T-helper 1 cell treated with Interleukin-12 subunit alpha and Interleukin-12 subunit beta and Interleukin-4 antibody, amounts not matched to agents 30 μg/mL and 1 μg/mL, for 36 hours (primary cell): ENCODE data around the gene UPF1.
A peak's percentile ranks its signal among the peaks of the same experiment; 100 is the strongest.
"Not testable (repeated sequence)": the region's sequence is repeated elsewhere in the genome, so short reads cannot be mapped to it uniquely, and the experiment has no call there.

Experiments
- H3K27ac Mint-ChIP-seq: one replicate; pipeline ENCODE4 v1.8.0; 2021; ENCODE audit warnings: mild to moderate bottlenecking, mixed read lengths
- H3K27me3 Mint-ChIP-seq: one replicate; pipeline ENCODE4 v1.8.0; 2021; ENCODE audit warnings: low read depth, mixed read lengths
- H3K36me3 Mint-ChIP-seq: one replicate; pipeline ENCODE4 v1.8.0; 2021; ENCODE audit warnings: low read depth, mixed read lengths
- H3K4me1 Mint-ChIP-seq: one replicate; pipeline ENCODE4 v1.8.0; 2021; ENCODE audit warnings: low read depth, mixed read lengths
- H3K4me3 Mint-ChIP-seq: one replicate; pipeline ENCODE4 v1.8.0; 2021; ENCODE audit warnings: mild to moderate bottlenecking, moderate library complexity, mixed read lengths
- H3K9me3 Mint-ChIP-seq: one replicate; pipeline ENCODE4 v1.8.0; 2021; ENCODE audit warnings: mixed read lengths

UPF1 gene

DNA sequence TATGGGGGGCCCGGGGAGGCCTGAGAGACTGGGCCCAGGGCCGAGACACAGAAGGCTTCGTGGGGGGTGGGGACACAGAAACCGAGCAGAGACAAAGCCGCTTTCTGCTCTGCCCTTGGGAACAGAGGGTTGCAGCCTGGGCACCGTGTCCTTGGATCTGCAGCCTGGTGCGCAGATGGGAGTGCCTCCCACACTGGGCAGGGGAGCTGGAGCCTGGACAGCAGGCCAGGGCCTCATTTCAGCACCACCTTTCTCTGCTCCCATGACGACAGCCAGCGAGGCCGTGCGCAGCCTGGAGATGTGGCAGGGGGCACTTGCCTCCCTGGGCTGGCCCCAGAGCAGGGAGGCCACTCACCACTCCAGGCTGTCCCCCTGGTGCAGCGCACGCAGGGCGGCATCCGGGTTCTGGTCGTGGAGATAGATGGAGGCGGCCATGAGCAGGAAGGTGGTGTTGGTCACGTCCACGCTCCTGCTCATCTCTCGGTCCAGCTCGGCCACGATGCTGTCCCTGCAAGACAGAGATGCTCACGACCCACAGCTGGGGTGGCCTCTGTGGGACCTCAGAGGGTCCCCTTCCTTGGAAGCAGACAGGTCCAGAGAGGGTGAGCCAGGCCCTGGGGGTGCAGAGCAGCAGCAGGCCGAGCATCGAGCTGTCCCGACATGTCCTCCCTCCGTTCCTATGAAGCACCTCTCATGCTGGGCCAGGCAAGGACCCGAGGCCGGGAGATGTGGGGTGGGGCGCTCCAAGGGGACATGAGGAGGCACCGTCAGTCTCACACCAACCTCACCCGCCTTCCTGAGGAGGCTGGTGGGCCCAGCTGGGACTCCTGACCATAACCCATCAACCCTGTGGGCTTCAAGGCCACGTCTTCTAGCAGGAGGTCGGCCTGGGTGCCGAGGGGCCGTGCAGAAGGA is 75.1 kb downstream of the UPF1 start:
- Mint-ChIP-seq H3K27ac (no peak overlapping the region), H3K36me3 (peaks cover 7% of the 10 kb centered on the region), H3K9me3 (no peaks in the 10 kb centered on the region), H3K4me1 (no peaks in the 10 kb centered on the region), H3K4me3 (no peak overlapping the region), H3K27me3 (no peaks in the 10 kb centered on the region)

GRCh38 chr19:18908917-18909619 is 77.3 kb downstream of the UPF1 start:
- Mint-ChIP-seq H3K4me1 (no peaks in the 10 kb centered on the region), H3K36me3 (peaks cover 16% of the 10 kb centered on the region), H3K27ac (no peak overlapping the region), H3K4me3 (no peak overlapping the region), H3K27me3 (no peaks in the 10 kb centered on the region), H3K9me3 (no peaks in the 10 kb centered on the region)

- Mint-ChIP-seq H3K4me3 (no peak overlapping the region), H3K27me3 (no peaks in the 10 kb centered on the region), H3K27ac (no peak overlapping the region), H3K9me3 (no peaks in the 10 kb centered on the region), H3K4me1 (peaks cover 1% of the 10 kb centered on the region), H3K36me3 (peaks cover 16% of the 10 kb centered on the region)
These were observed 78.3 kb downstream of the UPF1 start for GRCh38 chr19:18910010-18910409.

DNA sequence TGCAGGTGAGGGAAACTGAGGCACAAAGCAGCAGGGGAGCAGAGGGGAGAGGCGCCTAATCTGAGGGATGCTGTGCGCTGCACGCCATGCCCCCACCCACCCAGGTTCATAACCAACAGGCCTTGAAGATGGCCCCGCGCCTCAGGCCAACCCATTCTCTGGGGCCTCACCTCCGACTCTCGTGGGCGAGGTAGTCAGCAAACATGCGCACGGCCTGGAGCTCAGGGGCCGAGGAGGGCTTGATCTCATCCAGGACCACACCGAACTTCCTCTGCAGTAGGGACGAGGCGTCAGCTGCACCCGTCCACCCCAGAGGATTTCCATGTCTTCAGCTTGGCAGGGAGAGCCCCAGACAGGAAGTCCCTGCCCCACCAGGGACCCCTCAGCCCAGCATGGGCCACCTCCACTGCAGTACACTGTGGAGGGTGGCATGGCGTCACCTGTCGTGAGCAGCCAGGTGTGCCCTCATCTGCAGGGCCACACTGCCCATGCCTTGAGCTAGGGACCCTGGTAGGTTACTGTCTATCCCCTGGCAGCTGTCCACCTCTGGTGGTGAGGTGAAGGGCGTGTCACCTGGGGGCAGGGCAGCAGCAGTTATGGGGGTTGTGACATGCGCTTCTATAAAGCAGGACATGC is 79.2 kb downstream of the UPF1 start:
- Mint-ChIP-seq H3K27ac (no peak overlapping the region), H3K9me3 (no peaks in the 10 kb centered on the region), H3K4me1 (peaks cover 3% of the 10 kb centered on the region), H3K27me3 (no peaks in the 10 kb centered on the region), H3K4me3 (no peak overlapping the region), H3K36me3 (peaks cover 12% of the 10 kb centered on the region)

- no peak overlapping the region for H3K4me3 Mint-ChIP-seq
- H3K9me3 Mint-ChIP-seq = no peaks in the 10 kb centered on the region
- no peak overlapping the region for H3K27ac Mint-ChIP-seq
- peaks cover 17% of the 10 kb centered on the region for H3K36me3 Mint-ChIP-seq
- peaks cover 10% of the 10 kb centered on the region for H3K4me1 Mint-ChIP-seq
- no peaks in the 10 kb centered on the region for H3K27me3 Mint-ChIP-seq
These were observed 81.2 kb downstream of the UPF1 start for GRCh38 chr19:18912933-18913332.

DNA sequence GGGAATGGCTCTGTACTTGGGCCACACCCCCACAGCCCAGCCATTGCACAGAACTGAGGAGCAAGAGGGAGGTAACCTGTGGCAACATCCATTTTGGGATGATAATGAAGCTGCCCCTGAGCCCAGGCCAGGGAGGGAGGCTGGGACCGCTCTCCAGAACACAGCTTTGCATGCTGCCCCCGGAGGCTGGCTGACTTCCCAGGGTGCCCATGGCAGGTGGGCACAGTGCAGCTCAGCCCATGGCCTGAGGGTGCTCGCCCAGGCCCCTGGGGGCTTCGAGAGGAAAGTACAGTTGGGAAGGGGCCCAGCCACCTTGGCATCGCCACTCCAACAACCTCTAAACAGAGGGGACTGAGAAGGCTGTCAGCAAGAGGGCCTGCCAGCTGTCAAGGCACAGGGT is 81.7 kb downstream of the UPF1 start:
- no peak overlapping the region for H3K27ac Mint-ChIP-seq
- no peaks in the 10 kb centered on the region for H3K9me3 Mint-ChIP-seq
- peaks cover 17% of the 10 kb centered on the region for H3K36me3 Mint-ChIP-seq
- H3K4me3 Mint-ChIP-seq = no peak overlapping the region
- peaks cover 10% of the 10 kb centered on the region for H3K4me1 Mint-ChIP-seq
- H3K27me3 Mint-ChIP-seq = no peaks in the 10 kb centered on the region

GRCh38 chr19:18915639-18916038 is 83.9 kb downstream of the UPF1 start:
- no peaks in the 10 kb centered on the region for H3K9me3 Mint-ChIP-seq
- H3K4me1 Mint-ChIP-seq = peaks cover 13% of the 10 kb centered on the region
- H3K4me3 Mint-ChIP-seq = peak overlapping the region; percentile 34
- no peaks in the 10 kb centered on the region for H3K27me3 Mint-ChIP-seq
- no peak overlapping the region for H3K27ac Mint-ChIP-seq
- H3K36me3 Mint-ChIP-seq = peaks cover 14% of the 10 kb centered on the region

DNA sequence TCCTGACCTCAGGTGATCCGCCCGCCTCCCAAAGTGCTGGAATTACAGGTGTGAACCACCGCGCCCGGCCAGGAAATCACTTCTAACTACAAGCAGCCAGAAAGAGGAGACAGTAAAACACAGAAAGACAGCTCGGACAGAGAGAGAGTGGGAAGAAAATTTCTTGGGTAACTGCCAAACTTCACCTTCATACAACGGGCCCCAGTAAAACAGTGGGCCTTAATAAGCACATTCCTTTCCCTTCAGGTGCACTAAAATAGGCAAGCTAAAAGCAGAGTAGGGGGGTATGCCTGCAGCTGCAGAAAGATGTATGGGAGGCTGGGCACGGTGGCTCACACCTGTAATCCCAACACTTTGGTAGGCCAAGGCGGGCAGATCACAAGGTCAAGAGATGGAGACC is 85.8 kb downstream of the UPF1 start:
- H3K4me3 Mint-ChIP-seq = peak overlapping the region; percentile 94
- H3K36me3 Mint-ChIP-seq = peaks cover 18% of the 10 kb centered on the region
- not testable (repeated sequence) for H3K27me3 Mint-ChIP-seq, H3K9me3 Mint-ChIP-seq
- peak overlapping the region; percentile 52 for H3K27ac Mint-ChIP-seq
- peaks cover 17% of the 10 kb centered on the region for H3K4me1 Mint-ChIP-seq
